Suprapubic skin (tissue), 3 donors: Measurements from ENCODE around the gene ASB18.

ENCODE experiments used
- CTCF ChIP-seq, 2 donors: fragments of 200-600 bp in 1 of 2; fragments of 450-650 bp in 1 of 2; sonication (generic) in 1 of 2; IDR thresholded peaks; one replicate each; pipeline ENCODE4 v1.5.1; 2016 to 2019; ENCODE audit warnings: antibody characterized with exemption in 2 of 2, mild to moderate bottlenecking in 1 of 2, moderate library complexity in 1 of 2
- EP300 ChIP-seq: sonication (generic); formaldehyde crosslinking; IDR thresholded peaks from one replicate; pipeline ENCODE4 v1.6.1; 2017; ENCODE audit warnings: antibody characterized with exemption
- POLR2A ChIP-seq, 2 donors: fragments of 450-650 bp; IDR thresholded peaks; one replicate each; pipeline ENCODE4 v1.6.1; 2017; ENCODE audit warnings: antibody characterized with exemption in 2 of 2, mild to moderate bottlenecking in 2 of 2, moderate library complexity in 2 of 2

GRCh38 chr2:236294647-236295046, 30.4 kb upstream of the ASB18 start:
- TF ChIP-seq CTCF (IDR thresholded peaks at IDR 0.05) (no peak), EP300 (no peak), POLR2A (IDR thresholded peaks at IDR 0.05) (no peak)
